GM18505 (cell line): ENCODE measurements around the gene RASGRF2.

Experiments used
- ATAC-seq: cut with Tn5 transposase; IDR thresholded peaks from one replicate; pipeline ENCODE4 v1.9.1; 2021; ENCODE audit not compliant: unreplicated experiment
- POLR2A ChIP-seq: IDR thresholded peaks from 4 replicates; pipeline ENCODE4 v1.6.1; 2011; ENCODE audit warnings: borderline replicate concordance; ENCODE audit not compliant: insufficient read depth, insufficient read length; ENCODE audit errors: extremely low read depth

RASGRF2 gene

DNA sequence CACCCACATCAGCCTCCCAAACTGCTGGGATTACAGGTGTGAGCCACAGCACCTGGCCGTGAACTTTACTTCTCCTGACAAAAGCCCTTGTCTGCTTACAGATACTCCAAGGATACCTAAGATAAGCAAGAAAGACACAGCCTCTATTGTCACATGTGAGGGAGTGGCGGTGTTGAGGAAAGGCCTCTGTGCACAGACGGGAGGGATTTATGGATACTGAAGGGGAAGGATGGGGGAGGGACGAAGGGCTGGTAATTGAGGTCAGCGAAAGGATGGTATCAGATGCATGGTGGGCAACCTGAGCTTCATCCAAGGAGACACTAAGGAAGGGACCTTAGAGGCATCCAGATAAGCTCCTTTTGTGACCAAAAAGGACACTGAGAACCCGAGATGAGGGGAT, 206.3 kb downstream of the RASGRF2 start:
- ATAC-seq, result no peak
- no peak for TF ChIP-seq POLR2A

DNA sequence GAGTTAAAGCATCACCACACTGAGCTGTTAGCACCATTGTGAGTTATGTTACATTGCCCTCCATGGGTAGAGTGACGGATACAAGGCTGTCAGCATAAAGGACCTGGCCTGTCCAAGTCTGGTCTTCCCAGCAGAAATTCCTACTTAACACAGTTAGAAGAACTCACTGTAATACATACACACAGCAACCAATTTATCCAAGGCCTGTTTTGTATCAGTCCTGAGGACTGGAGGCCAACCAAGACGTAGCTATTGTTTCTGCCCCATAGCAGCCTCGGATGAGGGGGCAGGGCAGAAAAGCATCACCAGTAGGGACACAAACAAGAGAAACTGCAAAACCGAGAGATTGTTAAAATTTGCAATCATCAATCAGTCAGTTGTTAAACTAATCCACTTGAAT, 206.9 kb downstream of the RASGRF2 start:
- no peak for TF ChIP-seq POLR2A
- ATAC-seq, result no peak

DNA sequence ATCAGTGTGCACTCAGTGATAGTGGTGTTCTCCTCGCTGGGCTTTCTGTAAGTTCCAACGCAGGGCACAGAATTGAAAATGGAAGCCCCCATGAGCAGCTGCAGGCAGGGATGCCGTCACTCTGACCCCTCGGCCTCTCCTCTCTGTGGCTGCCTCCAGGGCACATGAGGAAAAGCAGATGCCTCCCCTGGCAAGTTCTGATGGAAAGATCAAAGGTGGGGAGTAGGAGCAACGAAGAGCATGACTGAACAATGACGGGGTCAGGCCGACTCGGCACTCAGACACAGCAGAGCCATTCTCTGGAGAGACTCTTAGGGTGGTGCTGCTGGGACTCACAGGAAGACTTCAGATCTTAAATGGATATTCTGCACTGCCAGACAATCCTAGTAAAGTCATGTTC, 207.4 kb downstream of the RASGRF2 start:
- TF ChIP-seq POLR2A, result no peak
- no peak for ATAC-seq

GRCh38 chr5:81169924-81170323, 209.8 kb downstream of the RASGRF2 start:
- no peak for ATAC-seq
- TF ChIP-seq POLR2A, result no peak

DNA sequence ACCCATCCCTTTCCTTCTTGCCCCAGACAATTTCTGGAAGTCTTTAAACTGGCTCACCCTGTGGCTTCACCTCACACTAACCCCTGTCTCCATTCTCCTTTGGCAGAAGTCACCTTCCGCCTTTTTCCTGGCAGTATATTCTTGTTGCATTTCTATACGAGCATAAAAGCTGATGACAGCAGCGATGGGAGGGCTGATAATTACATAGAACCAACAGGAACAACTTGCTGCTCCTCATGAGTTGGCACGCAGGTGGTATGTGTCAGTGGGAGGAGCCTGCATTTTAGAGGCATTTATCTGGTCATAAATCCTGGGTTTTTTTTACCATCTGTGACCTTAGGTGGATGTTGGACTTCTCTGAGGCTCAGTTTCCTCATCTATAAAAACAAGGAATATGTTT, 211.6 kb downstream of the RASGRF2 start:
- no peak for ATAC-seq
- no peak for TF ChIP-seq POLR2A

- no peak for ATAC-seq
- TF ChIP-seq POLR2A, result no peak
Measured at GRCh38 chr5:81172710-81173109, 212.5 kb downstream of the RASGRF2 start.

DNA sequence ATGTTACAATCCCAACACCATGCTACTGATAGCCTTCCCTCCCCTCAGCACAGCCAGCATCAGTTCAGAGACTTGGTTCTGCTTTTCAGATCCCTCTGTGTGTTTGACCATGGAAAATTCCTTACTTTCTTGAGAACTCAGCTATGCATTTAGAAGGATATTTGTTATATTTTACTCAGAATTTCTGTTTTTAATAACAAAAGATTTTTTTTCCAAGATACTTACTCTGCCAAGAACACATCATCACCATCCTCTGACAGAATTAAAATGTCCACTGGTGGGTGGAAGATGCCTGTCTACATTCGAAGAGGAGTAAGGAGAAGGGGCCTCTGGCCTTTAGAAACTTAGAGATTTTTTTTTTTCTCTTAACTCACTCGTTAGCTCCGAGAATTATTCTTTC, 216.9 kb downstream of the RASGRF2 start:
- no peak for TF ChIP-seq POLR2A
- no peak for ATAC-seq

GRCh38 chr5:81179959-81180358, 219.8 kb downstream of the RASGRF2 start:
- TF ChIP-seq POLR2A, result no peak
- ATAC-seq, result no peak

- no peak for TF ChIP-seq POLR2A
- no peak for ATAC-seq
Measured at GRCh38 chr5:81180780-81181460, 220.8 kb downstream of the RASGRF2 start.

DNA sequence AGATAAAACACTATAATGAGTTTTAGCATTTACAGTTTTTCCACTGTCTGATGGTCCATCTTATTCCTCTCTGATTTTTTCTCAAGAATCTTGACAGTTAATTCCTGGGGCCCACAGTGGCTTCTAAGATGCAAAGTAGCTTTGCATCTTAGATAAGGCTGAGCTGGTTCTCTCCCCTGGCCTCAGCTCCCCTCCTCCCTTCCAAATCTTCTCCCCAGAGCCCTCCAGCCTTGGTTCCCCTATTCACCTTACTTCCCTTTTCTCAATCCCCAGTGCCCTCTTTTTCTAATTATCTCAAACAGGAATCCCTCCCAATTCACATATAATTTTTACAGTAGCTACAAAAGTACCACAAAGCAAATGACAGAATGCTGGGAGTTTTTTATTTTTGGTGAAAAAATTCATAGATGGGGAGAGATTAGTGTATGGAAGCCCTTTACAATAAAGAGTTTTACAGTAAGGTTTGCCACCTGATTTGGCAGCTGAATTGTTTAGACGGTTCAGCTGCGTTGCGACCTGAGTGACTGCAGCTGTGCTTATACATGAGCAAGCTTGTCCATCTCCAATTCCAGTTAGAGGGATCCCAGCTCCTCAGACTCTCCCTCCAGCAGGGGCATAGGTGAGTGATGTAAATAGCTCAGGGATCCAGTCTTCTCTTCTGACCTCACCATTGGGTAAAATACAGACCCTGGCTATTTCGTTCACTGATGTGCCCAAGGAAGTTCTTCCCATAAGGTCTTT, 221.6 kb downstream of the RASGRF2 start:
- no peak for ATAC-seq
- TF ChIP-seq POLR2A, result no peak

DNA sequence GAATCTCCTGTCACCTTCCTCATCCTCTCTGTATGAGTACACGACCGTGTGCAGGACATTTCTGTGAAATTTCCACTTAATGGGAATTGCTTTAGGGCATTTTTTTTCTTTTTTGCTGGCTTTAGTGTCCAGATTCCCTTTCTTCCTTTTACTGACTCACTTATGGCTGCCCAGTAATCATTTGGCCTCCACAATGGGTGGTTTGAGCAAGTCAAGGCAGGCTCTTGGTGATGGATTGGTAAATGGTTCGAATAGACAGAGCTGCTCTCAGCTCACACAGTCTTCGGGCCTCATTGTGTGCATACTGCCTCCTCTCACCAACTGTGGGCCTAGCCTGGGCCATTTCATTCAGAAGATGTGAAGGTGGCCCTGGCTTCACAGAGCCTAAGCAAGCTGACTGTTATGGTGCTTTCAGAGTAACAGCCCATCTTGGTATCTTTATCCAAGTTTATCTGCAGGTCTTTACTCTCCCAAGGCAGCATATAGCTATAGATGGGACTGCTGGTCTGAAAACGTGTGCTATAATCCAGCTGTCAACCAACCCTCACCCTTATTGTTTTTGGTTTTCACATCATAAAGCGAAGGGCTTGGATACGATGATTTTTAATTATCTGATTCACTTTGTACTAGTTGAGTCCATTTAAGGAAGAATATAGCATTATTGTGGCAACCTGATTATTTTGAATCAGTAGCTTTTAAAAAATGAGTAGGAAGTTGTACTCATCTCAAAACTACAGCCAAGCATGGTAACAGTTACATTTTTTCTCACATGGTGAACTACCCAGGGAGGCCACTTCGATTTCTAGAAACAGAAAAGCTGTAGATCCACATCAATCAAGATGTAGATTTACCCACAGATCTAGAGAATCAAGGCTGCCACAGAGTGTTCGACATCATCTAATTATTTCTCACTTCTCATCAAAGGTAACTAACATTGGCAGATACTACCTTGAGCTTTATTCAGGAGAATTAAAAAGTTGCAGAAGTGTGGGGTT, 222.5 kb downstream of the RASGRF2 start:
- TF ChIP-seq POLR2A, result no peak
- no peak for ATAC-seq

DNA sequence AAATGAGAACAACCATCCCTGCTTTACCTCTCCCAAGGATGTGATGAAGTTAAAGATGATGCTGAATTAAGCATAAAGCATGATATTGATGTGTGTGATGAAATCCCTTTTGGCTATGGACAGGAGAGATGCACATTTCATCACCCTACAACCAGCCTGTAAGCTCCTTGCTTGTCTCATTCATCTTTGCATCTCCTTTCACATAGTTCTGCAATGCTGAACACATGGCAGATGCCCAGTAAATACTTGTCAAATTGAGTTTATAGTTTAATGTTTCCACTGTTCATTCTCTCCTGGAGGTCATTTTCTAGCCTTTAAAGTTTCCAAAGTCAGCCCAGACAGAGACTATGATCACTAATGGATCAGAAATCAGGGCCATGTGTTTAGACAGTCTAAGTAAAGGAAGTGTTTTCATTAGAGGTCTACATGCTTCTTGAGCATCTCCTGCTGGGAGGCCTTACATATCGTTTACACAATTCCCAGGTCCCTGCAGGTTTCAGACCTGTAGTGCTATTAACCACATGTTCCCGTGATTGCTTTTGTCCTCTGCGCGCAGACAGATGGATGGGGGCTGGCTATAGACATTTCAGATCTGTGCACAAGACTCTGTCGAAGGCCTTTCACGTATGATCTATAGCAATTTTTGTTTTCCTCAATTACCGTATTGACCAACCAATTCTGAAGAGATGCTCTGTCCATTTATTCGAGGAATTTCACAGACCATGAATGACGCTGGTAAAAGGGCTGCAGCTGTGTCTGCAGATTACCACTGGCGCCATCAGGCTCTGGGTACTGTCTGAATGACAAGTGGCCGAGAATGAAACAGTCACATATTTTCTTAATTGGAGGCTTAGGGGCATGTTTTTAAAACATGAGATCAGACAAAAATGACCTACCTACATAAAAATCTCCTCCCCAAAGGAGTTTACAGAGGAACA, 223.9 kb downstream of the RASGRF2 start:
- no peak for TF ChIP-seq POLR2A
- ATAC-seq, result no peak
